NCI-H1694 (cell line): ENCODE results near the gene CLEC4M.
"Not testable (repeated sequence)": the region's sequence is repeated elsewhere in the genome, so short reads cannot be mapped to it uniquely, and the experiment has no call there.

Source experiments
- DNase-seq: peaks from one replicate; lab custom pipeline; 2025; lab: John Stamatoyannopoulos, UW

Gene CLEC4M

GRCh38 chr19:7742575-7742974 lies 20.5 kb upstream of the CLEC4M start:
- no peak for DNase-seq

- DNase-seq, result no peak
Observed at GRCh38 chr19:7742991-7743390, 20.1 kb upstream of the CLEC4M start.

- no peak for DNase-seq
Observed at GRCh38 chr19:7743425-7743841, 19.6 kb upstream of the CLEC4M start.

- DNase-seq, result no peak
Observed at GRCh38 chr19:7744199-7744786, 18.8 kb upstream of the CLEC4M start.

- DNase-seq, result no peak
Observed at GRCh38 chr19:7744871-7745650, 18.0 kb upstream of the CLEC4M start.

GRCh38 chr19:7746306-7746705 lies 16.7 kb upstream of the CLEC4M start:
- not testable (repeated sequence) for DNase-seq

GRCh38 chr19:7746903-7747884 lies 15.8 kb upstream of the CLEC4M start, which contains the start of gene CD209:
TSS of gene CD209 (minus strand) at chr19:7747534. CDS start at chr19:7747511, 23 bp downstream.
- DNase-seq, result no peak

- no peak for DNase-seq
Observed at GRCh38 chr19:7748171-7748570, 14.9 kb upstream of the CLEC4M start.

GRCh38 chr19:7748756-7749155 lies 14.3 kb upstream of the CLEC4M start:
- no peak for DNase-seq

- DNase-seq, result no peak
Observed at GRCh38 chr19:7751157-7751783, 11.8 kb upstream of the CLEC4M start.

- no peak for DNase-seq
Observed at GRCh38 chr19:7756258-7756657, 6.8 kb upstream of the CLEC4M start.

- no peak for DNase-seq
Observed at GRCh38 chr19:7757358-7757757, 5.7 kb upstream of the CLEC4M start.

GRCh38 chr19:7759156-7759555 lies 3.9 kb upstream of the CLEC4M start:
- DNase-seq, result no peak

GRCh38 chr19:7763696-7764095 lies 653 bp downstream of the CLEC4M start:
- no peak for DNase-seq

GRCh38 chr19:7764157-7764556 lies 1.1 kb downstream of the CLEC4M start:
- DNase-seq, result not testable (repeated sequence)

- not testable (repeated sequence) for DNase-seq
Observed at GRCh38 chr19:7765043-7765442, 2.0 kb downstream of the CLEC4M start.

- no peak for DNase-seq
Observed at GRCh38 chr19:7766535-7766934, 3.5 kb downstream of the CLEC4M start.

GRCh38 chr19:7767487-7767886 lies 4.4 kb downstream of the CLEC4M start:
- DNase-seq, result no peak

GRCh38 chr19:7769171-7769570 lies 6.1 kb downstream of the CLEC4M start:
- no peak for DNase-seq

GRCh38 chr19:7771072-7771471 lies 8.0 kb downstream of the CLEC4M start:
- DNase-seq, result no peak

GRCh38 chr19:7772752-7773291 lies 9.8 kb downstream of the CLEC4M start:
- no peak for DNase-seq

- no peak for DNase-seq
Observed at GRCh38 chr19:7773841-7774240, 10.8 kb downstream of the CLEC4M start.
